ENCODE data around the gene EMX1. TPM values are rescaled to one million over a fixed set of nuclear protein-coding genes. Genes with fewer than 3 reads are reported as not detected.

EMX1 gene
- total and polyA plus RNA-seq, 2 of the 13 experiments (the other 11 are each of a cell fraction or from before 2014, with no cell fraction given) = 0.62 to 4.9 TPM

DNA sequence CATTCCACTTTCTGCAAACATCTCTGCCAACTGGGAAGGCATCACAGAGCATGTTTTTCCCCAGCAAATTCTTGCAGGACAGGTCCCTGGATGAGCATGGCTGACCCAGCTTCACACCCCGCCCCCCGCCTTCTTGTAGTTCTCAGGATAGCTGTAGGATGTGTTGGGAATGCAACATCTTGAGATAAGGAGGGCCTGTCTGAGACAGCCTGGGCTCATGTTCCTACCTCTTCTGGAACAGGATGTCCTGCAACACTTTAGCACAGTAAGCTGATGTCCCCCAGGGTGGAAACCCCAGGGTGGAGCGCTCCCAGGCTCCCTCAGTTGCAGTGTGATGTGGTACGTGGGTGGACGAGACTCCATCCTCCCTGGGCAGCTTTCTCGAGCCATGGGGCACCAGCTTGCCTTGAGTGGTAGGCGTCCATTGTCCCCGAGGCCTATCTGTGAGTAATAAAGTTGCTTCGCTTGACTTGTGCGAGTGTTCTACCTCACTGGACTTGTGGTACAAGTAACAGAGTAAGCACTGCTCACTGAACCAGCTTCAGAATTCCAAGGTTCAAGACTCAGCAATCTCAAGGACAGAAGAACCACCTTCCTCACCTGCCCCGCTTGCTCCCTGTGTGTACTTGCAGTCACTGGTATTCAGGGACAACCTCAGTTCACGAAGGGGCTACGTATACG is 48.6 kb downstream of the EMX1 start (continued):
- TF ChIP-seq, protein P1, sequence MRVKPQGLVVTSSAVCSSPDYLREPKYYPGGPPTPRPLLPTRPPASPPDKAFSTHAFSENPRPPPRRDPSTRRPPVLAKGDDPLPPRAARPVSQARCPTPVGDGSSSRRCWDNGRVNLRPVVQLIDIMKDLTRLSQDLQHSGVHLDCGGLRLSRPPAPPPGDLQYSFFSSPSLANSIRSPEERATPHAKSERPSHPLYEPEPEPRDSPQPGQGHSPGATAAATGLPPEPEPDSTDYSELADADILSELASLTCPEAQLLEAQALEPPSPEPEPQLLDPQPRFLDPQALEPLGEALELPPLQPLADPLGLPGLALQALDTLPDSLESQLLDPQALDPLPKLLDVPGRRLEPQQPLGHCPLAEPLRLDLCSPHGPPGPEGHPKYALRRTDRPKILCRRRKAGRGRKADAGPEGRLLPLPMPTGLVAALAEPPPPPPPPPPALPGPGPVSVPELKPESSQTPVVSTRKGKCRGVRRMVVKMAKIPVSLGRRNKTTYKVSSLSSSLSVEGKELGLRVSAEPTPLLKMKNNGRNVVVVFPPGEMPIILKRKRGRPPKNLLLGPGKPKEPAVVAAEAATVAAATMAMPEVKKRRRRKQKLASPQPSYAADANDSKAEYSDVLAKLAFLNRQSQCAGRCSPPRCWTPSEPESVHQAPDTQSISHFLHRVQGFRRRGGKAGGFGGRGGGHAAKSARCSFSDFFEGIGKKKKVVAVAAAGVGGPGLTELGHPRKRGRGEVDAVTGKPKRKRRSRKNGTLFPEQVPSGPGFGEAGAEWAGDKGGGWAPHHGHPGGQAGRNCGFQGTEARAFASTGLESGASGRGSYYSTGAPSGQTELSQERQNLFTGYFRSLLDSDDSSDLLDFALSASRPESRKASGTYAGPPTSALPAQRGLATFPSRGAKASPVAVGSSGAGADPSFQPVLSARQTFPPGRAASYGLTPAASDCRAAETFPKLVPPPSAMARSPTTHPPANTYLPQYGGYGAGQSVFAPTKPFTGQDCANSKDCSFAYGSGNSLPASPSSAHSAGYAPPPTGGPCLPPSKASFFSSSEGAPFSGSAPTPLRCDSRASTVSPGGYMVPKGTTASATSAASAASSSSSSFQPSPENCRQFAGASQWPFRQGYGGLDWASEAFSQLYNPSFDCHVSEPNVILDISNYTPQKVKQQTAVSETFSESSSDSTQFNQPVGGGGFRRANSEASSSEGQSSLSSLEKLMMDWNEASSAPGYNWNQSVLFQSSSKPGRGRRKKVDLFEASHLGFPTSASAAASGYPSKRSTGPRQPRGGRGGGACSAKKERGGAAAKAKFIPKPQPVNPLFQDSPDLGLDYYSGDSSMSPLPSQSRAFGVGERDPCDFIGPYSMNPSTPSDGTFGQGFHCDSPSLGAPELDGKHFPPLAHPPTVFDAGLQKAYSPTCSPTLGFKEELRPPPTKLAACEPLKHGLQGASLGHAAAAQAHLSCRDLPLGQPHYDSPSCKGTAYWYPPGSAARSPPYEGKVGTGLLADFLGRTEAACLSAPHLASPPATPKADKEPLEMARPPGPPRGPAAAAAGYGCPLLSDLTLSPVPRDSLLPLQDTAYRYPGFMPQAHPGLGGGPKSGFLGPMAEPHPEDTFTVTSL (CRISPR knock-in tag; IDR thresholded peaks at IDR 0.05; ENCODE audit: borderline replicate concordance) = no peak
- TF ChIP-seq ZFP36 (IDR thresholded peaks at IDR 0.05; ENCODE audit: borderline replicate concordance, low read depth, low read length, partially characterized antibody) (no peak), MAZ (IDR thresholded peaks at IDR 0.05; ENCODE audit: borderline replicate concordance, low read depth, low read length) (no peak), MAZ (CRISPR knock-in tag; IDR thresholded peaks at IDR 0.05; ENCODE audit: low read depth) (no peak)
- TF ChIP-seq, protein P2, sequence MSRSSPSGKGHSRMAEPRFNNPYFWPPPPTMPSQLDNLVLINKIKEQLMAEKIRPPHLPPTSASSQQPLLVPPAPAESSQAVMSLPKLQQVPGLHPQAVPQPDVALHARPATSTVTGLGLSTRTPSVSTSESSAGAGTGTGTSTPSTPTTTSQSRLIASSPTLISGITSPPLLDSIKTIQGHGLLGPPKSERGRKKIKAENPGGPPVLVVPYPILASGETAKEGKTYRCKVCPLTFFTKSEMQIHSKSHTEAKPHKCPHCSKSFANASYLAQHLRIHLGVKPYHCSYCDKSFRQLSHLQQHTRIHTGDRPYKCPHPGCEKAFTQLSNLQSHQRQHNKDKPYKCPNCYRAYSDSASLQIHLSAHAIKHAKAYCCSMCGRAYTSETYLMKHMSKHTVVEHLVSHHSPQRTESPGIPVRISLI (CRISPR knock-in tag; IDR thresholded peaks at IDR 0.05; ENCODE audit: borderline replicate concordance) = no peak

All from HepG2 (cell line).